Measurements from ENCODE around the gene LRFN2.

The LRFN2 gene

DNA sequence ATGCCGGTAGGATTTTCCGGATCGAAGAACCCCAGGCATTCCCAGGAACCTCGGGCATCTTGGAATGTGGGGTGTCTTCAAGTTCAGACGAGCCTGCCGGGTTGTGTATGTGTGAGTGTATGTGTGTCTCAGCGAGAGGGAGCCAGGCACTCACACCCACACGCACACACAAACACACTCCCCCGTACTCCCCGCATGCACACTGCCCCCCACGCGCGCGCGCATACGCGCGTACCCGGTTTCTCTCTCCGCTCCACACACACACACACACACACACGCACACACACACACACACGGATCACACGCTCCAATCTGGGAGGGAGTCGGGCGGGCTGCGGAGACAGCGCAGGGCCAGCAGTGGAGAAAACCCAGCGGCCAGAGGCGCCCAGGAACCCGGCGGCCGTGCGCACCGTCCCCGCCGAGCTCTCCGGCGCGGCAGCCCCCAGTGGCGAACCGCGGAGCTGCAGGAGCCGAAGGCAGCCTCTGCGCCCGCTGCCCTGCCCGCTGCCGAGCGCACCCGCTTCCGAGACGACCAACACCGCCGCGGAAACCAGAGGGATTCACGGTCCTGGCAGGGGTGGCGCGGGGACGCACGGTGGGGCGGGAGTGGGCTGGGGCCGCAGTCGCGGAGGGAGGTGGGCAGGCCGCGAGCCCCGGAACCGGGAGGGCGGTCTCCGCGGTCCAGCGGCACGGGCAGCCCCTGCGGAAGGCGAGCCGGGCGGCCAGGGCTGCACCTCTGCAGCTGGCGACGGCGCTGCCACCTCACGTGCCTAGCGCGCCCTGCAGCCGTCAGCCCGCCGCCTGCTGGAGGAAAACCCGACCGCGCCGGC lies at the start of gene LRFN2:
LRFN2 (minus strand) TSS at position 125 of the 830 bp plus-strand sequence.
- peak; percentile 14 for DNase-seq (ENCODE audit: low read depth, low spot score)
- no peak within 1 kb of the TSS for H3K27ac ChIP-seq

DNA sequence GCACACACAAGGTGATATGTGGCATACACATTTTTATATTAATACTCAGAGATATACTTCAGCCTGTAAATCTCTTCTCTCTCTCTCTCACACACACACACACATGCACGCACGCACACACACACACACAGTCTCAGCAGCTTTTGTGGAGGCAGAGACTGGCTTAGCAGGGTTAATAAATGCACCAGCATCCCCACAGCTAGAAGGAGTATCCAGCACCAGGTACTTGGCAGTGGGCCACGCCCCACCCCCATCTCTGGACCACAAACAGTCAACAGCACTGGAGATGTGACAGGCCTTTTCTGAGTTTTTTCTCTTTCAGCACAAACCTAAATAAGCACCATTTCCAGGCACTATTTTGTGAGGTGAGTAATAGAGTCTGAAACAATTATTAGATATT lies 47.3 kb upstream of the LRFN2 start:
- H3K27ac ChIP-seq = no peak overlapping the region
- DNase-seq (ENCODE audit: low read depth, low spot score) = no peak

- H3K27ac ChIP-seq = no peak overlapping the region
- no peak for DNase-seq (ENCODE audit: low read depth, low spot score)
Measured at GRCh38 chr6:40631744-40632143, 44.6 kb upstream of the LRFN2 start.

DNA sequence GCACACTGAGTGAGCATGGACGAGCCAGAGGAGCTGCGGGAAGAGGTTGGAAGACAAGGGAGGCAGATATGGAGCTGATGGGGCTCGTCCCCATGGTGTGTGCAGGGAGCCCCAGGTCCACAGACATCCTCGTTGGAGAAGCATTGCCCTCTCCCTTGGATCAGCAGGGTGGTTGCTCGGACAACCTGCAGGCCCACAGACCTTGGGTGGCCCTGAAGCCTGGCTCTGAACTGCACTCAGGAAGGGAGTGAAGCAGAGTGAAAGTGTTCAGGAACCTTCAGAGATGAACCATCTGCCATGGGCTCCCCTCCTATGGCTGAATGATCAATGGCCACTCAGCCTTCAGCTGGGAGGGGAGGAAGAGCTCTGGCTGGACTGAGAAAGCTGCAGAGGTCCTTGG lies 43.3 kb upstream of the LRFN2 start:
- DNase-seq (ENCODE audit: low read depth, low spot score) = no peak
- no peak overlapping the region for H3K27ac ChIP-seq

DNA sequence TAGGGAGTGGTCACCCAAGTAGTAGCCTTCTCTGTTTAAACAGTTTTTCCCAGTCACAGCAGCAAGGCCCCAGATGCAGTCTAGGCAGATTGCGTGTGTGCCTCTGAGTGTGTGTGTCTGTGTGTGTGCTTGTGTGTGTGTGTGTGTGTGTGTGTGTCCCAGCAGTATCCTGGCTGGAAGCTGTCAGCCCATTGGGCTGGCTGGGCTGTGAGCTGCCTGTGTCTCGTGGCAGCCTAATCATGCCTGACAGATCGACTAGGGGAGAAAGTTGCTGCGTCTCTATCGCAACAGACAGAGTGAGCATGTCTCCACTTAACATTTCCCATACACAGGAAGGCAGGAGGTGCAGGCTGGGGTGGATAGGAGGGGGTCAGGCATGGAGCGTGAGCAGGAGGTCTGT lies 42.9 kb upstream of the LRFN2 start:
- no peak for DNase-seq (ENCODE audit: low read depth, low spot score)
- H3K27ac ChIP-seq = no peak overlapping the region

GRCh38 chr6:40629463-40629862 lies 42.3 kb upstream of the LRFN2 start:
- H3K27ac ChIP-seq = no peak overlapping the region
- no peak for DNase-seq (ENCODE audit: low read depth, low spot score)

GRCh38 chr6:40627316-40627715 lies 40.2 kb upstream of the LRFN2 start:
- DNase-seq (ENCODE audit: low read depth, low spot score) = peak; percentile 16
- H3K27ac ChIP-seq = no peak overlapping the region

GRCh38 chr6:40626886-40627285 lies 39.7 kb upstream of the LRFN2 start:
- DNase-seq (ENCODE audit: low read depth, low spot score) = no peak
- no peak overlapping the region for H3K27ac ChIP-seq

GRCh38 chr6:40623932-40624331 lies 36.8 kb upstream of the LRFN2 start:
- no peak overlapping the region for H3K27ac ChIP-seq
- no peak for DNase-seq (ENCODE audit: low read depth, low spot score)

DNA sequence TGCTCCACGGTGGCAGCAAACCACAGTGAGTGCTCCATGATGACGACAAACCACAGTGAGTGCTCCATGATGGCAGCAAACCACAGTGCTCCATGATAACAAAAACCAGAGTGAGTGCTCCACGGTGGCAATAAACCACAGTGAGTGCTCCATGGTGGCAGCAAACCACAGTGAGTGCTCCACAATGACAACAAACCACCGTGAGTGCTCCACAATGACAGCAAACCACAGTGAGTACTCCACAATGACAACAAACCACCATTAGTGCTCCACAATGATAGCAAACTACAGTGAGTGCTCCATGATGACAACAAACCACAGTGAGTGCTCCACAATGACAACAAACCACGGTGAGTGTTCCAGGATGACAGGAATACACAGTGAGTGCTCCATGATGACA lies 36.0 kb upstream of the LRFN2 start:
- no peak for DNase-seq (ENCODE audit: low read depth, low spot score)

DNA sequence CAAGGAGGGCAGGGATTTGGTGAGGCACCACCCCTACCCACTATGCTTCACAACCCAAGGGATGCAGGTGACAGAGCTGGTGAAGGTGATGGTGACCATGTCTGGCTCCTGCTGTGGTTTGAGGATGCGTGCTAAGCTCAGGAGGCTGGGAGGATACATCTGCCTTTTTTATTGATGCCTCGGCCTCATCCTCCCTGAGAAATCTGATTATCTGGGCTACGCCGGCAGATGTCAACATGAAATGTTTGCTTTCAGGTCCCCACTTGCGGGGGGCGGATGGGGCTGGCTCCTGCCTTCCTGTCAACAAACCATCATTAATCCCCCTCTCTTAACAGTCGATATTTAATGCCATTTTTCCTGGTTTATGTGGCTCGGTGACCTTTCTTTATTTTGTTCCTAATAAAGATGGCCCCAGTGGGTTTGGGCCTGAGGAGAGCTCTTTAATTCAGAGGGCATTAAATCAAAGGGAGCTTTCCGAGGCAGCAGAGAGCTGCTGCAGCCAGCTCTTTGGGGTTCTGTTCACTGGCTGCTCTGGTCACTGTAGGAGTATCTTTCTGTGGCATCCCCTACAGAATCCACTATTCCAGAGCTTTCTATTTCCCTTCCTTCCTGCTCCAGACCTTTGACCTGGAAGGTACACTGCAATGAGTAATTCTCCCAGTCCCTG lies 33.5 kb upstream of the LRFN2 start:
- no peak for DNase-seq (ENCODE audit: low read depth, low spot score)

More for the DNA sequence above, 36.0 kb upstream of the LRFN2 start:
- H3K27ac ChIP-seq = no peak overlapping the region

GRCh38 chr6:40614671-40615070 lies 27.5 kb upstream of the LRFN2 start:
- DNase-seq (ENCODE audit: low read depth, low spot score) = no peak
- no peak overlapping the region for H3K27ac ChIP-seq

More for the DNA sequence above, 33.5 kb upstream of the LRFN2 start:
- H3K27ac ChIP-seq = no peak overlapping the region

- no peak overlapping the region for H3K27ac ChIP-seq
- DNase-seq (ENCODE audit: low read depth, low spot score) = no peak
Measured at GRCh38 chr6:40611912-40612311, 24.7 kb upstream of the LRFN2 start.

DNA sequence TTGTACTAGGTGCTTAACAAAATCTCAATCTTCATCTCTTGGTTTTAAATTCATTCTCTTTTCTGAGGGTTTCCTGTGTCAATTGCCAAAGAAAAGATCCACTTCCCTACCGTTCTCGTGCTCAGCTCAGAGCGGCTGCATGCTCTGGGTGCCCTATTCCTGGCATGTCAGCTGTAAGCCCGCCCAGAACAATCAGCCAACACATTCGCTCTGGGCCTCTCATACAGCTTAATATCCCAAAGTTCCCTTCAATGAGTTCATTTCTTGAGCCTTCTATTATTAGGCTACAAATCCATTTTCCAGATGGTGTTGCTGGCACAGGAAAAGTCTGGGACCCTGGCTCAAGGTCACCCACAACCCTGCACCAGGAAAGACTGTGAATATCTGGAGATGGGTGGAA lies 24.3 kb upstream of the LRFN2 start:
- H3K27ac ChIP-seq = no peak overlapping the region
- DNase-seq (ENCODE audit: low read depth, low spot score) = no peak

DNA sequence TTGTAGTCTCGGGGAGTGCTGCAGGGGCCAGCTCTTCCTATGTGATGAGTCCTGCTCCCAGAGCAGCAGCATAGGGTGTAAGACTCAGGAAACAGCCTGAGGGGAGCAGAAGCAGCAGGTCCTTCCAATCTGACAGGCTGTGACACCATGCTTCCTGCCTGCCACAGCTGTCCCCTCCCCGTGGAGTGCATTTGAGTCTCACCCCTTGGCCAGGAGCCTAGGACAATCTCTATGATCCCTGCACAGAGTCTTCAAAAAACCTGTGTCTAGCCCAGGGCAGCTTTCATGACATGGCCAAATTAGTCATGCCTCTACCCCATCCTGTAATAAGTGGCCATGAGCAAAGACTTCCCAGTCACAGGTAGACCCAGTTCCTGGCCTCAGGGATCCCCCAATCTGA lies 23.1 kb upstream of the LRFN2 start:
- H3K27ac ChIP-seq = no peak overlapping the region
- no peak for DNase-seq (ENCODE audit: low read depth, low spot score)

- DNase-seq (ENCODE audit: low read depth, low spot score) = no peak
- H3K27ac ChIP-seq = no peak overlapping the region
Measured at GRCh38 chr6:40606981-40607380, 19.8 kb upstream of the LRFN2 start.

- H3K27ac ChIP-seq = no peak overlapping the region
- DNase-seq (ENCODE audit: low read depth, low spot score) = no peak
Measured at GRCh38 chr6:40606526-40606925, 19.4 kb upstream of the LRFN2 start.

DNA sequence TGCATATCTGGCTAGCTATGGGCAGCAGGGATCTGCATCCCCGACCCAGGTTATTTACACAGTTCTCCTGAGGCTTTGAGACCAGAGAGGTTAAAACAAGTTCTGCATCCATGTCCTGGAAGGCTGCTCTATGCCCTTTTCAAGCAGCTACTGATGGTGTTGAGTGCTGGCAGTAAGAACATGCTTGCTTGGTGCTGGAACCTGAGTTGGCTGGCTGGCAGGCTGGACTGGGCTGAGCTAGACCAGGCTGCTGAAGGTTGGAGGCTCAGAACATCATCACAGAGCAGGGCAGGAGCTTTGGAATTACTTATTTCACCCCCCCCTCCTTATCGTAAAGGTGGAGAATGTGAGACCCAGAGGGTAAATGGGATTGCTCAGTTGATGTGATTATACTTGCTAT lies 16.9 kb upstream of the LRFN2 start:
- no peak overlapping the region for H3K27ac ChIP-seq
- no peak for DNase-seq (ENCODE audit: low read depth, low spot score)

DNA sequence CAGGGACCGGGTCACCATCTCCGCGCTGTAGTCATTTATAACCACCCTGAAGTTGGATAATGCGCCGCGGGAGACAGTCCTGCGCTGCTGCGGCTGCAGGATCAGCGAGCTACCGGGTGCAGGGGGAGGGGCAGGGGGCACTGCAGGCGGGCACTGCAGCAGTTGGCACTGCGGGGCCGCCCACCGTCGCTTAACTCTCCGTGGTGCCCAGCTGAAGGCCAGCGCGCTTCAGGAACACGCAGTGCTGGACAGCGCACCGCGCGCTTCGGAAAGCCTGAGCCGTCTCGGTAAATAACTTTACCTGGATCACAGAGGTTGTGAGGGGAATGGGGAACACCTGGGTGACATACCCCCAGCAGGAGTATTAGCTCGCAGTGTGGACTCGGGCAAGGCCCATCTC lies 12.4 kb upstream of the LRFN2 start:
- peak; percentile 5 for DNase-seq (ENCODE audit: low read depth, low spot score)
- H3K27ac ChIP-seq = no peak overlapping the region

DNA sequence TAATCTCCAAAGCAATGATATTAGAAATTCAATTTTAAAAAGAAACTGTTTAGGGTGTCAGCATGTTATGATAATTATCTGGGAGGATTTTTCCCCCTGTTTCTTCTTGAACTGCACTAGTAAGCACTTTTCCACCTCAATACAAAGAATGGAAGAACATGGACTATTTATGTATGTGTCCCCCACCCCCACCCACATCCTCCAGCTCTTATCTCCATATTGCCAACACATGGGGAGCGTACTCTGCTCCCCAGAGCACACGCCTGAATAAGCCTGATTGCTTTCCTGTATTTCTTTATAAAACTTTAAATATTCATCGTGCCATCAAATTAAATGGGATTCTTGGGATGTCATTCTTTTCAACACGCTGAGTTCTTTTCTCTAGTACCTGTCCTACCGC lies 11.4 kb upstream of the LRFN2 start:
- H3K27ac ChIP-seq = no peak overlapping the region
- DNase-seq (ENCODE audit: low read depth, low spot score) = no peak

DNA sequence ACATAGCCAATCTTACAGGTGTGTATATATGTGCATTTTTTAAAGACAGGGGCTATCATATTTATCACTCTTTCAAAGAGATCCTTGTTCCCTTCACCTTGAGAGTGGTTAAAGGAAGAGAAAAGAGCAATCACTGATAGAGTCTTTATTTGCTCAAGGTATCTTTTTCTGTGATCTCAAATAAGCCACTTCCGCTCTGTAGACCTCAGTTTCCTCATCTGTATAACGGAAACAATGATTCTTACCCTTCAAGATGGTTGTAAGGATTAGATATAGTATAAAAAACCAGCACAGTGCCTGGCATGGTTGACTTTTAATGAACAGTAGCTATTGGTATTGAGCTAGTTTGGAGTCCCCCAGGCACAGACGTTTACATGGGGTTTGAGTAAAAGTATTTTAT lies 10.1 kb upstream of the LRFN2 start:
- no peak overlapping the region for H3K27ac ChIP-seq
- DNase-seq (ENCODE audit: low read depth, low spot score) = no peak

DNA sequence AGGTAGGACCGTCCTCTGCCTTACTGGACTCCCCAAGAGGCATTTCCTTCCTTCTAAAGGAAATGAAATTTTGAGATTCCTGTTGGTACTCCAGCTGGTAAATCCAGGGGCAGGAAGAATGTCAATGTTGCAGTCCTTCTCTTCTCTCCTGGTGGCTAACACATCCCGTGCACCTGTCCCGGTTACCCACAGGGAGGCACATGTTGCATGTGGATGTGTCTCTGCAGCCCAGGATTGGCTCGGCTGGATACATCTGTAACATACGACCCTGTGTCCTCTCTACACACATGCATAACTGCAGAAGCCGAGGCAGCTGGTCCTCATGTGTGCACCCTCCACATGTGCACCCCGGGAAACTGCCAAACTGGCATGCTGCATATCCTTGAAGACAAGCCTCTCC lies 1.3 kb upstream of the LRFN2 start:
- H3K27ac ChIP-seq = no peak overlapping the region
- DNase-seq (ENCODE audit: low read depth, low spot score) = no peak
